Activated CD4-positive, alpha-beta T cell treated with anti-CD3 and anti-CD28 coated beads, Interleukin-2, amount 50 U/mL, for 24 hours (primary cell): ENCODE results near the gene CCT4.
"Not testable (repeated sequence)": the region's sequence is repeated elsewhere in the genome, so short reads cannot be mapped to it uniquely, and the experiment has no call there.

ENCODE experiments used
- DNase-seq, 2 donors: peaks; one replicate each; pipeline ENCODE4 v3.0.0-alpha.2; 2020; ENCODE audit warnings: low read depth in 1 of 2, low spot score in 1 of 2

Gene CCT4

DNA sequence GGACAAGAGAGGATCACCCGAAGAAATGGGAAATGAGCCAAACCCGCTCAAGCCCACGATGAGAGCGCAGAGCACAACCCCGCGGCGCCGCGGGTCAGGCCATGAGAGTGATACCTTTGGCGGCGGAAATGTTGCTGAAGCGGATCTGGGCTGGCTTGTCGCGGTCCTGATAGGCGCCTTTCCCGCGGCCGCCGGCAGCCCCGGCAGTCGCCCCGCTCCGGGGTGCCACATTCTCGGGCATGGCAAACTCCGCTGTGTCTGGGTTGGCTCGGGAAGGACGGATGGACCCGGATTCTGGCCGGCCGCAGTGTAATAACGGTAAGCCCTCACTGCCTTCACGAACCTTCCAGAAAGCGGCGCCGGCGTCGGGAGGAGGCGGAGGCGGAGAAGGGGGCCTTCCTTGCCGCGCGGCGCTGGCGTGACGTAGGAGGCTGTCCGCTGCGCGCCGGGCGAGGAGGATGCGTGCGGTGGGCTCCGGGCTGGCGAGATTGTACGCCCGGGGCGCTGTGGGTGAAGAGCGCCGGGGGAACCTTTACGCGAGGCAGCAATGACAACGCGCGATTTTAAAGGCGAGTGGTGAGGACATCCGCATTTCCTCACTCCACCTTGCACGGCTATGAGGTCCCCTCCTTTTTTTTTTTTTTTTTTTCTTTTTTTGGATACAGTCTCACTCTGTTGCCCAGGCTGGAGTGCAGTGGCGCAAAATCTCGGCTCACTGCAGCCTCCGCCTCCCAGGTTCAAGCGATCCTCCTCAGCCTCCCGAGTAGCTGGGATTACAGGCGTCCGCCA lies at the start of gene CCT4:
Gene CCT4, minus strand, starts transcription at position 390 of the 789 bp plus-strand sequence. Its CDS starts 149 bp downstream, at position 241.
- DNase-seq: peak; percentile 85 to 93

GRCh38 chr2:61937886-61938285 lies 49.4 kb upstream of the CCT4 start:
- DNase-seq: no peak

DNA sequence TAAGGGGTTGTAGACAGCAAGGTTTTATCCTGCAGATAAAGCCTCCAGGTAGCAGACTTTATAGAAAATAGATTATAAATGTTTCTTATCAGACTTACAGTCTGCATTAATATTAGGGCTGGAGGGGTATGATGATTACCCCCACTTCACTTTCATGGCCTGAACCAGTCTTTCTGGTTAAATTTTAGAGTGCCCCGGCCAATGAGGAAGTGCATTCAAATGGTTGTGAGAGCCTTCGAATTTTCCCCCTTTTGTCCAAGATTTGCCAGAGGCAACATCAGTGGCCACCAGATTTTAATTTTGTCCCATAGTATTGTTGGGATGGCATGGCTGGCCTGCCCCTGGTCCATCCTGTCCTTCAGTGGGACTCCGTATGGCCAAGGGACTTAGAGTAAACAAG lies 48.6 kb upstream of the CCT4 start:
- no peak for DNase-seq

- no peak for DNase-seq
Observed at GRCh38 chr2:61928826-61929461, 40.5 kb upstream of the CCT4 start.

DNA sequence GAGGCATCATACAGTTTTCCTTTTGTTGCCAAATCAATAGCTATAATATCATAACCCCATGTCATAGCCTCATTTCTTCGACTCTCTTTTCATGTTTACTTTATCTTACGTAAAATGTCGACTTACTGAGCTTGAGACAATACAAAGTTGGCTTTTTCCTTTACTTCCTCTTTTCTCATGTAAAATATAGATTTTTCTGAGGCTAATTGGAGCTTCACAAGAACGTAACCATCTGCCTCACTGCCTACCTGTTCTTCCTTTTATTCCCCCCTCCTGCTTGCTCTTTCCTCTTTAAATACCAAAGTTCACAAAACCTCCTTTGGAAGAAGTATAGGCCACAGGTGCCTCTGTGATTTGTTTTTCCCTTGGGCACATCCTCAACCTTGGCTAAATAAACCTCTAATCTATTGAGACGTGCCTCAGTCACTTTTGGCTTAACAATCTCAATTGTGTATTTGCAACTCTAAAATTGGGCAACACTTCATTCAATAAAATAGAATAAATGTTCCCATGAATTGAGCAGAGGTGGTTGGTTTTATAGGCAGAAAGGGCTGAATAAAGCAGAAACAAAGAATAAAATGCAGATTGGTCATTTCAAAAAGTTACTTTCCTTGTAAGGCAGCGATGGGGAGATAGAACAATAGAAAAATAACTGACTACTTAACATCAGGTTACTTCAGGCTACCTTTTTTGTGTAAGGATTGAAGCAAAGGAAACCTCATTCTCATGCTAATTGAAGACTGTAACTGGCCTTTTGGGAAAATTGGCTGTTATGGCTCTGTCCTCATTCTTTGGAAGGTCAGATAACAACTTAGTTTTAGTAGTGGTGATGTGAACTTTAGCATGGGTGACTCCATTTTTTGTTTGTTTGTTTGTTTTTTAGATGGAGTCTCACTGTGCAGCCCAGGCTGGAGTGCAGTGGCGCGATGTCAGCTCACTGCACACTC lies 38.3 kb upstream of the CCT4 start:
- no peak for DNase-seq

DNA sequence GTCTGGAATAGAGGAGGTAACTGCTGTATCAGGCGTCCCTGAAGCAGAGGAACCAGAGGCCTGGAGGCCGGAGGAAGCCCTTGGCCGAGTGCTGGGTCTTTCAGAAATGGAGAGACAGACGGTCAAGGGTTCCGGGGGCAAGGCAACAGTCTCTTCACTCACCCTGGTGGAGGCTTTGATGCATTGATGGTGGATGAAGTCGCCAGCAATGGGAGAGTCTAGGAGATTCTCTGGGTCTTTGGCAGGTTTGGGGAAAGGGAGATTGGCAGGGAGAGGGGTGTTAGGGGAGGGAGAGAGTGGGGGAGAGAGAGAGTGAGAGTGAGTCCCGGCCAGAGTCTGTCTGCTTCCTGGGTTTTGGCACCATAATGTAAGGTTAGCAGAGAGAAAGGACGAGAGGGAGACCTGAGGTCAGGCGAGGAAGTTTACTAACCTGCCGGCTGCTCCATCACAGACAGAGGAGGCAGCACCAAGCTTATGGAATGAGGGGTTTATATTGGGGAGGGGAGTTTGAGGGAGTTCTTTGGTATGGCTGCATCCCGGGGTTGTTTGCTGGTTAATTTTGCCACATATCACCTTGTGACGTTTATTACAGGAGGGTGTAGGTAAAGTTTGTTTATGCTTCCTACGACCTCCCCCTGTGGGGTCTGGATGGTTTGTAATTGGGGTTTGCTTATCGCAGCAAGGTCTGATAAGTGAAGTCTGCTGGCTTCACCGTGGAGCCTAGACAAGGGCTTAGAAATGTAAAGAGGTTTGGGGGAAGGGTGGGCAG lies 36.6 kb upstream of the CCT4 start:
- DNase-seq: no peak

GRCh38 chr2:61922714-61923113 lies 34.3 kb upstream of the CCT4 start:
- DNase-seq: no peak

DNA sequence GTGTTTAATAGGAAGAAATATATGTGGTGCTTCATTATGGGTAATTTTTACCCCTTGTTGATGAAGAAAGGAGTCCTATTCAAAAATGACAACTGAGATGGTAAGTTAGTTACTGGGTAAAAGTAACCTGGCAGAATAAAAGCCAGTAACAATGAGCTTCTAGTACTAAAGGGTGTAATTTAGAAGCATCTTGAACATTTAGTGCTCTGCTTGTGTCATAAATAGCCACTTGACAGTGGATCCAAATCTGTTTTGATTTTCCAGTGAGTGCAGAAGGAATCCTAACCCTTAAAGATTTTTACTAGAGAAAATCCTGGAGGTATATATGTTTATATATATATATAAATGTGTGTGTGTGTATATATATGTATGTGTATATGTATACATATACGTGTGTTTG lies 32.1 kb upstream of the CCT4 start:
- no peak for DNase-seq

- DNase-seq: not testable (repeated sequence)
Observed at GRCh38 chr2:61914794-61915193, 26.3 kb upstream of the CCT4 start.

DNA sequence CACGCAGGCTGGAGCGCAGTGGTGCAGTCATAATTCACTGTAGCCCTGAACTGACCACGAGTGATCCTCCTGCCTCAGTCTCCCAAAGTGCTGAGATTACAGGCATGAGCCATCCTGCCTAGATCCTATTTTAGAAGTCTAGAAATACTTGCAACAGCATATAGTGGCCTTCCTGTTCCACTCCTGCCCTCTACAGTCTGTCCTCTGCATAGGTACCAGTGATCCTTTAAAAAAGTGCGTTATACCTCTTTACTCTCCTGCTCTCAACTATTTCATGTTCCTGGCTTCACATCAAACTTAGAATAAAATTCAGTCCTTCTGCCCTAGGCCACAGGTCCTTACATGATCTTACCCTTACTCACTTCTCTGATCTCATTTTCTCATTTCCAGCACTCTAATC lies 23.1 kb upstream of the CCT4 start:
- no peak for DNase-seq

DNA sequence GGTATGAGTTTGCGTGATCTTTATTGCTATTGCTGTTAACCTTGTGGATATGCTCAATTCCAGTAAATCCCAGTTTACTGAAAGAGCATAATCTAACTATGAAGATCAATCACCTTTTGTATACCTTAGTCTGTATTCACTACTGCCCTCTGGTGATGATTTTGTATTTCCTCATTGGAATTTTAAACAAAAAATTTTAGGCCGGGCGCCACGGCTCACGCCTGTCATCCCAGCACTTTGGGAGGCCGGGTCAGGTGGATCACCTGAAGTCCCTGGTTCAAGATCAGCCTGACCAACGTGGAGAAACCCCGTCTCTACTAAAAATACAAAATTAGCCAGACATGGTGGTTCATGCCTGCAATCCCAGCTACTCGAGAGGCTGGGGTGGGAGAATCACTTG lies 22.1 kb upstream of the CCT4 start:
- DNase-seq: no peak

DNA sequence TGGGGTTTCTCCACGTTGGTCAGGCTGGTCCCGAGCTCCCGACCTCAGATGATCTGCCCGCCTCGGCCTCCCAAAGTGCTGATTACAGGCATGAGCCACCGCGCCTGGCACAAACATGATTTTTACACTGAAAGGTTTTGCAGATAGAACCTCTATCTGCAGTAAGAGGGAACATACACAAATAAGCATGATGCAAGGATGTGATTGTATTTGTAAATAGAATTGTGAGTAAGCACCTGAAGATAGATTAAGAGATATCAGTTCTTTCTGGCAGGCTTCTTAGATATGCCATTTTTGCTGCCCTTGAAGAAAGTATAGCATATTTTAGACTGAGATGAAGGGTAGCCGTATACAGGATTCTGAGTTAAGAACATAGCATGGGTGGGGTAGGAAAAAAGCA lies 20.7 kb upstream of the CCT4 start:
- DNase-seq: no peak

DNA sequence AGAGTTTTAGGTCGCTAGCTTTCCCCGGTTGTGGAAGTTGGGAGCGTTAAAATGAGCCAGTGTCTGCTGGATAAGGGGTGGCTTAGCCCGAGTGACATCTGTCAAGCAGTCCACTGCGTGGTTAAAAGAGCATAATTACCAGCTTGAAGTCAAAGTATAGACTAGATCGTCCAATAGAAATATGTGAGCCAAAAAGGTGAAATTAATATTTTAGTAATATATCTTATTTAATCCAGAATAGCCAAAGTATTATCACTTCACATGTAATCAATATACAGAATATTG lies 17.7 kb upstream of the CCT4 start:
- DNase-seq: no peak

DNA sequence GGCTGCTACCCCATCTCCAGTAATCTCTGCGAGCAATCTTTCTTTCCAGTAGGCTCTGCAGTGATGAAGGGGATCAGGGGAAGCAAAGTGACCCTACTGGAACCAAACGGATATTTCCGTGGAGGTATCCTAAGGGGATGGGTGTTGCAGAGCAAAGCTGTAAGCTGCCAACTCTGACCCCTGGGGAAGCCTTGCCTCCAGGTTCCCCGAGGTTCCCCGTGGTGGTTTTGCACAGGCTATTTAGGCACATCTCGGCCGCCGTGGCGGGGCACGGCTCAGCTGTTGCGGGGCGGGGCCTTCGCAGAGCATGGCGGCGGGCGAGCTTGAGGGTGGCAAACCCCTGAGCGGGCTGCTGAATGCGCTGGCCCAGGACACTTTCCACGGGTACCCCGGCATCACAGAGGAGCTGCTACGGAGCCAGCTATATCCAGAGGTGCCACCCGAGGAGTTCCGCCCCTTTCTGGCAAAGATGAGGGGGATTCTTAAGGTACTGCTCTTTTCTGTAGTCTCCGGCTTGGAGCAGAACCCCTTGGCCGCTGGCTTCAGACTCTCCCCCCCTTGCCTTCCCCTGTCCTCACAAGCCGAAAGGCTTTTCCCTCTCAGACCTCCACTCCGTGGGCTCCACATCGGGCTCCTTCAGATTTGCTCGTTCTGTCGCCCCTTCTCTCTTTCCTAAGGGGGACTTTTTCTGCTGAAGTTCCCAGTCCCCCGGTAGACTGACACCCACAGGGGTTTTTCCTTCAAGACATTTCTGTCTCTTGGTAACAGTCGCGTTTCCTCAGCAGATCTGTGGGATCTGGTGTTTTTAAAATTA lies 17.1 kb upstream of the CCT4 start, which contains the start of gene COMMD1:
Gene COMMD1, plus strand, starts transcription at position 303 of the 814 bp plus-strand sequence. Its CDS starts 5 bp downstream, at position 308.
- peak; percentile 68 to 74 for DNase-seq

DNA sequence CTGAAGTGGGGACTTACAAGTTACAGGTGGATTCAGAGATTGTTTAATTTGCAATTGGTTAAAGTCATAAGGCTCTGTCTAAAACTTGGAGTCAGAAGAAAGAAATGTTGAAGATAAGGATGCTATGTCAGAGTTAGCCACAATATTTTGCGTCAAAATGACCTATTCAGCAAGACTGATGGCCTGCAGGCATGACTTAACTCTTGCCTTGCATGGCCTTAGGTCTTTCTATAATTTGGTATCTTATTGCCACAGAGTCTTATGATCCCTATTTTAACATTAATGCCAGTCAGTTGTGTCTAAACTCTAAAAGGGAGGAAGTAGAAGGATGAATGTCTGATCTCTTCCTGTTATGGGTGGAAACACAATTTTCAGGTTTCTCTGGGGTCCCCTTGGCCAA lies 11.8 kb upstream of the CCT4 start:
- no peak for DNase-seq

GRCh38 chr2:61898810-61899209 lies 10.4 kb upstream of the CCT4 start:
- no peak for DNase-seq

- peak in 1 of 2 donors; percentile 32 for DNase-seq
Observed at GRCh38 chr2:61887717-61888266, 664 bp downstream of the CCT4 start.

- no peak for DNase-seq
Observed at GRCh38 chr2:61885896-61886603, 2.4 kb downstream of the CCT4 start.

DNA sequence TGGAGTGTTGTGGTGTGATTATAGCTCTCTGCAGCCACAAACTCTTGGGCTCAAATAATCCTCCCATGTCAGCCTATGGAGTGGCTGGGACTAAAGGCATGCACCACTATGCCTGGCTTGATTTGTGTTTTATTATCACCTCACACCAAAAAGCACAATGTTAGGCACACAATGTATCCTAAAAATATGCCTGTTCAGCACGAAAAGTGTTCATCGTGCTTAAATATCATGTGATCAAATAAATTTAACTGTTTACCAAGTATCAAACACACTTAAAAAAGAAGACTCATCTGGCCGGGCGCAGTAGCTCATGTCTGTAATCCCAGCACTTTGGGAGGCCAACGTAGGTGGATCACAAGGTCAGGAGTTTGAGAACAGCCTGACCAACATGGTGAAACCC lies 5.6 kb downstream of the CCT4 start:
- no peak for DNase-seq
